Upper lobe of left lung (tissue), 6 donors: ENCODE measurements around the gene FBXW8. TPM values are rescaled to one million over a fixed set of nuclear protein-coding genes. Genes with fewer than 3 reads are reported as not detected.

Experiments
- ATAC-seq, 2 donors: fragments of 200-7000 bp; cut with Tn5 transposase; one replicate each; pipeline ENCODE4 v1.9.1; 2022; ENCODE audit warnings: mild to moderate bottlenecking in 2 of 2, moderate library complexity in 2 of 2; ENCODE audit not compliant: low FRiP score in 2 of 2
- DNase-seq, 2 donors: peaks; one replicate each; pipeline ENCODE4 v3.0.0-alpha.2; 2019 to 2020
- H3K27ac ChIP-seq, 4 donors: fragments of 200-600 bp; sonication (generic); one replicate each; pipeline ENCODE4 v1.5.1; 2016 to 2019
- H3K27me3 ChIP-seq, 4 donors: fragments of 200-600 bp; sonication (generic); one replicate each; pipeline ENCODE4 v1.5.1; 2017 to 2019
- H3K36me3 ChIP-seq, 4 donors: fragments of 200-600 bp; sonication (generic); one replicate each; pipeline ENCODE4 v1.5.1; 2016 to 2019
- H3K4me1 ChIP-seq, 4 donors: fragments of 200-600 bp; sonication (generic); one replicate each; pipeline ENCODE4 v1.5.1; 2018 to 2019
- H3K4me3 ChIP-seq, 4 donors: fragments of 200-600 bp; sonication (generic); one replicate each; pipeline ENCODE4 v1.5.1; 2017 to 2019; ENCODE audit warnings: mild to moderate bottlenecking in 2 of 4, moderate library complexity in 1 of 4
- H3K9me3 ChIP-seq, 4 donors: fragments of 200-600 bp; sonication (generic); one replicate each; pipeline ENCODE4 v1.5.1; 2018 to 2019
- EP300 ChIP-seq, 4 donors: sonication (generic); formaldehyde crosslinking; IDR thresholded peaks; one replicate each; pipeline ENCODE4 v1.5.1; 2017; ENCODE audit warnings: antibody characterized with exemption in 4 of 4, control low read depth in 2 of 4
- POLR2A ChIP-seq, 4 donors: fragments of 450-650 bp; IDR thresholded peaks; one replicate each; pipeline ENCODE4 v1.5.1; 2016 to 2017; ENCODE audit warnings: antibody characterized with exemption in 4 of 4, mild to moderate bottlenecking in 2 of 4
- POLR2AphosphoS5 ChIP-seq, 2 donors: sonication (generic); formaldehyde crosslinking; IDR thresholded peaks; one replicate each; pipeline ENCODE4 v1.5.1; 2017; ENCODE audit warnings: antibody characterized with exemption in 2 of 2
- WGBS, 2 donors: methylation state at CpG; one replicate each; pipeline ENCODE4 v1.1.5; 2017 to 2018; 5-methylcytosine and 5-hydroxymethylcytosine counted together
- total RNA-seq, 6 donors: library from RNA; depleted of rRNA in 4 of 6; stranded (reverse); fragments of >200 nt in 4 of 6; gene quantifications; one replicate each; pipeline versions ENCODE4 v1.1.0 to v1.2.1, GENCODE V29; 2016 to 2021
- TF ChIP-seq, protein P1 (sequence below), 6 experiments: fragments of 450-650 bp in 4 of 6; fragments of 200-600 bp in 2 of 6; sonication (generic) in 2 of 6; IDR thresholded peaks; one replicate each; pipeline ENCODE4 v1.5.1; 2016 to 2019; ENCODE audit warnings: antibody characterized with exemption in 6 of 6
- donor health status: DM: no; HTN: no; CAD: no; lungs with moderate emphysema.
- donor health status: DM: no; HTN: yes; CAD: no; lungs with severe emphysema.

The FBXW8 gene
- total RNA-seq, 6 donors from 2014 or later, result 14.7 to 52.4 (median 18.6) TPM

DNA sequence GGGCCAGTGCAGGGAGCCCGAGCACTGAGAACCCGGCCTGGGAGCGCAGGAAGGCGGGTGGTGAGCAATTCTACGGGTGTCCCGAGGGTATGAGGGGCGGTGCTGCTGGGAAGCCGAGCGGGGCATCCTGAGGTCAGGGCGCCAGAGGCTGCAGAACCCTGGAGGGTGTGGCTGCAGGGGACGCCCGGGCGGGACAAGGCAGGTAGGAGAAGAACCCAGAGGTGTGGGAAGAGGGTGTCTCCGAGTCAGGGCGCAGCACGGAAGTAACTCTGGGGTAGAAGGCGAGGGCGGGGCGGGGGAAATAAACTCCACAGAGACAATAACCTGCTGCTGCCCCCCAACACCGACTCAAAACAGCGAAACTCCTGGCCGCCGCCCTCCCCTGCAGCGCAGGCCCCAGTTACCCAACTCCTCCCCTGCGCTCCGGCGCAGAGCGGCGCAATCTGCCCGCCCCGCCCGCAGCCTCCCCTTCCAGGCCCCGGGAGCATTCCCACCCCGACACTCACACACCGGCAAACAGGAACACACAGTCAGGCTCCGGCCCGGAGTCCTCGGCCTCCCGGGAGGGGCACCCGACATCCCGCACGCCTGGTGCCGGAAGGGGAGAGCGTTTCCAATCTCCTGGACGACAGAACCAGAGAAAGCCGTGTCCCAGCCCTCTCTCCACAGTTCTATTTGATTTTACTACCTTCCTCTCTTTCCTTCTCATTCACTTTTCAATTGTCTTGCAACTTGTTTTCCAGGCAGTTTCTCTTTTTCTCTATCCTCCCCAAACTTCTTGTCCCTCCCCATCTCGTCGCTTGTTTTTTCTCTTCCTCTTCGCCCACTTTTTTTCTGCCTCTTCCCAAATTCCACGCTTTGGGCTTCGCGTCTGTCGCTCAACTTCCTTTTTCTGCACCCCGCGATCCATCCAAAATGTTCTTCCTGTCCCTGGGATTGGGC is 31.9 kb upstream of the FBXW8 start:
- ATAC-seq, result peak in 1 of 2 donors; percentile 17
- 1 to 3% methylated on average over 32 to 46 of the region's 55 CpGs for WGBS, 2 donors
- DNase-seq, result peak in 1 of 2 donors; percentile 73
- no peaks in the 10 kb centered on the region for H3K36me3 ChIP-seq
- peaks cover 0 to 54% (median 28%) of the 10 kb centered on the region in 4 donors for H3K27me3 ChIP-seq
- peaks cover 31 to 45% (median 37%) of the 10 kb centered on the region in 4 donors for H3K4me1 ChIP-seq
- peak overlapping the region in 3 of 4 donors; percentile 17 to 39 (median 27) for H3K4me3 ChIP-seq
- H3K27ac ChIP-seq, result no peak overlapping the region
- TF ChIP-seq, protein P1, sequence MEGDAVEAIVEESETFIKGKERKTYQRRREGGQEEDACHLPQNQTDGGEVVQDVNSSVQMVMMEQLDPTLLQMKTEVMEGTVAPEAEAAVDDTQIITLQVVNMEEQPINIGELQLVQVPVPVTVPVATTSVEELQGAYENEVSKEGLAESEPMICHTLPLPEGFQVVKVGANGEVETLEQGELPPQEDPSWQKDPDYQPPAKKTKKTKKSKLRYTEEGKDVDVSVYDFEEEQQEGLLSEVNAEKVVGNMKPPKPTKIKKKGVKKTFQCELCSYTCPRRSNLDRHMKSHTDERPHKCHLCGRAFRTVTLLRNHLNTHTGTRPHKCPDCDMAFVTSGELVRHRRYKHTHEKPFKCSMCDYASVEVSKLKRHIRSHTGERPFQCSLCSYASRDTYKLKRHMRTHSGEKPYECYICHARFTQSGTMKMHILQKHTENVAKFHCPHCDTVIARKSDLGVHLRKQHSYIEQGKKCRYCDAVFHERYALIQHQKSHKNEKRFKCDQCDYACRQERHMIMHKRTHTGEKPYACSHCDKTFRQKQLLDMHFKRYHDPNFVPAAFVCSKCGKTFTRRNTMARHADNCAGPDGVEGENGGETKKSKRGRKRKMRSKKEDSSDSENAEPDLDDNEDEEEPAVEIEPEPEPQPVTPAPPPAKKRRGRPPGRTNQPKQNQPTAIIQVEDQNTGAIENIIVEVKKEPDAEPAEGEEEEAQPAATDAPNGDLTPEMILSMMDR (IDR thresholded peaks at IDR 0.05), result no peak
- TF ChIP-seq POLR2AphosphoS5 (IDR thresholded peaks at IDR 0.05) (no peak), POLR2A (IDR thresholded peaks at IDR 0.05) (no peak), EP300 (IDR thresholded peaks at IDR 0.05) (no peak)
- H3K9me3 ChIP-seq, result peaks cover 5 to 8% (median 5%) of the 10 kb centered on the region in 4 donors

DNA sequence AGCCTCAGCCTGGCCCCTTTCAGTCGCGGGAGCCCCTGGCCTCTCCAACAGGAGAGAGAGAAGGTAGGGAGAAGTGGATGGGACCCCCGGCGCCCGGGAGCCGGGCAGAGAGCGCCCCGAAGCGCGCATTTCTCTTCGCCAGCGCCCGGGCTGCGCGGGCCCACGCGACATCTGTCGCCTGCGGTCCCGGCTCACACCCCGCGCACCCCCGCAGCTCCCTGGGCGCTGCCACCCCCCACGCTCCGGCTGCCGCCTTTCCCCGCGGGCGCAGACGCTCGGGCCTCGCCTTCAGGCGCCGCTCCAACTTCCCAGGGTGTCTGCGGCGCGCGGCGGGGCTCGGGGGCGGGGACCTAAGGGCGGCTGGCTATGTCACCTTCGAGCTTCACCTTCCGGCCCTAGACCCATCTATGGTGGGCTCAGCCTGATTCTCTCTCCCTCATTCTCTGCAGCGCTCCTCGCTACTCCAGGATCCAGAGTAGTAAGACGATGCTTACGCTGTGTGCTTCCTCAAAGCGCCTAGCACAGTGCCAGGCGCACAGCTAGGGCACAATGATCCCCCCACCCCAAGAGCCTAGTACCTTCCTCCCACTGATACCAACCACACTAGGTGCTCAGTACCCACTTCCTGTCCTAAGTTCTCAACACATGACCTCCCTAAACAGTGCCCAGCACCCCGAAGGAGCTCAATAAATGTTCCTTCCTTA is 31.1 kb upstream of the FBXW8 start:
- Histone ChIP-seq H3K4me3 (peak overlapping the region in 2 of 4 donors; percentile 27 to 39), H3K27me3 (peaks cover 0 to 54% (median 28%) of the 10 kb centered on the region in 4 donors), H3K36me3 (no peaks in the 10 kb centered on the region), H3K27ac (no peak overlapping the region), H3K4me1 (peaks cover 31 to 45% (median 37%) of the 10 kb centered on the region in 4 donors), H3K9me3 (peaks cover 1 to 3% (median 2%) of the 10 kb centered on the region in 4 donors)
- TF ChIP-seq, protein P1 (IDR thresholded peaks at IDR 0.05), result no peak
- TF ChIP-seq EP300 (IDR thresholded peaks at IDR 0.05) (no peak), POLR2AphosphoS5 (IDR thresholded peaks at IDR 0.05) (no peak), POLR2A (IDR thresholded peaks at IDR 0.05) (no peak)
- ATAC-seq (no peak), DNase-seq (peak in 1 of 2 donors; percentile 76)
- 3 to 8% methylated on average over 9 to 49 of the region's 52 CpGs for WGBS, 2 donors

DNA sequence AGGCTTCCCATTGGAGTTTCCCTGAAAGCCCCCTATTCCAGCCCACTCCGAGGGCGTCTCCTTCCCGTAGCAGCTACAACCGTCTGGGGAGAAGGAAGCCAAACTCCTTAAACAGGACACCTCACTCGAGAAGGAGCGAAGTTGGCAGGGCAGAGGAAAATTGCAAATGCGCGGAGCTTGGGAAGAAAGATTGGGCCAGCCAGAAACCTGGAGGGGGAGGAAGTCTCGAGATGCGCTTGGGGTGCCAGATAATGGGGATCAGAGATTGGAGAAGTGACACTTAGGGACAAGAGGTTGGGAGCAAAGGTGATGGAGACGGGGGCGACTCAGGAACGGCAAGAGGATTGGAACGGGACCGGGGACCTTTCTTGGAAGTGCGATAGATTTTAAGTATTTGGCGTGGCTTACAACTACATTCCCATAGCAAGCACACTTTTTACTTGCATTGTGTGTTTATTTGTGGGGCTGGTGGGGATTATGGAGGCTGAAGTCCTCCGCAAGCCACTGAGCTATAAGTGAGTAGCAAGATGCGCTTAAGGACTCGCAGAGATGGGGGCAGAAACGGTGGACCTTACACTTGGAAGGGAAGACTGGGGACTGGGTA is 30.4 kb upstream of the FBXW8 start:
- DNase-seq (no peak), ATAC-seq (no peak)
- Histone ChIP-seq H3K4me1 (peaks cover 31 to 45% (median 37%) of the 10 kb centered on the region in 4 donors), H3K27me3 (peaks cover 0 to 54% (median 28%) of the 10 kb centered on the region in 4 donors), H3K36me3 (no peaks in the 10 kb centered on the region), H3K9me3 (no peaks in the 10 kb centered on the region), H3K4me3 (peak overlapping the region in 3 of 4 donors; percentile 35 to 41 (median 40)), H3K27ac (no peak overlapping the region)
- TF ChIP-seq, protein P1 (IDR thresholded peaks at IDR 0.05), result no peak
- TF ChIP-seq POLR2A (IDR thresholded peaks at IDR 0.05) (no peak), EP300 (IDR thresholded peaks at IDR 0.05) (no peak), POLR2AphosphoS5 (IDR thresholded peaks at IDR 0.05) (no peak)
- 3 to 4% methylated on average over 21 of the region's 21 CpGs for WGBS, 2 donors

DNA sequence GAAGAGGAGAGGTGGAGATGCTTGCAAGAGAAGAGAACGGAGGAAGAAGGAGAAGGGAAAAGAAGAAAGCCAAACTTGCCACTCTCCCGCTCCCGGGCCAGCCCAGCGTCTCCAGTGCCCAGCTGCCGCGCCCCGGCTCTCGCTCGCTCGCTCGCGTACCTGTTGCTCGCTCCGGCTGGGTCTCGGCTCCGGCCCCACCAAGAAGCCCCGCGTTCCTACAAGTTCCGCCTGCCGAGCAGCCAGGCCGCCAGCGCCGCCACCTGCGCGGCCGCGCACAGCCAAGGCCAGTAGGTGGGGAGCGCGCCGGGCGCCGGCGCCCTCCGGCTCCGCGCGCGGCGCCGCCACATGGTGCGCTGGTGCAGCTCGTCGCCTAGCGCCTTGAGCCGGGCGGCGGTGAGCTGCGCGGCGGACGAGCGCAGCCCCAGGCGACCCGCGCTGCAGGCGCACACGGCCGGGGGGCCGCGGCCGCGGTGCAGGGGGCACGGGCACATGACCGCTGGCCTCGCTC is 29.9 kb upstream of the FBXW8 start:
- Histone ChIP-seq H3K27ac (no peak overlapping the region), H3K4me1 (peaks cover 31 to 45% (median 37%) of the 10 kb centered on the region in 4 donors), H3K9me3 (no peaks in the 10 kb centered on the region), H3K27me3 (peaks cover 0 to 54% (median 28%) of the 10 kb centered on the region in 4 donors), H3K4me3 (peak overlapping the region in 3 of 4 donors; percentile 35 to 41 (median 40)), H3K36me3 (no peaks in the 10 kb centered on the region)
- peak in 1 of 2 donors; percentile 42 for ATAC-seq
- DNase-seq, result peak in 1 of 2 donors; percentile 89
- TF ChIP-seq, protein P1 (IDR thresholded peaks at IDR 0.05), result peak in 2 of 6 experiments; percentile 13 to 26
- TF ChIP-seq POLR2A (IDR thresholded peaks at IDR 0.05) (no peak), EP300 (IDR thresholded peaks at IDR 0.05) (no peak)
- WGBS, 2 donors, result 1 to 2% methylated on average over 16 to 22 of the region's 65 CpGs
